Neural cell (in vitro differentiated cells): ENCODE data around the gene GNAT2. TPM values are rescaled to one million over a fixed set of nuclear protein-coding genes. Genes with fewer than 3 reads are reported as not detected.

Source experiments
- H2AFZ ChIP-seq: fragments of 200-600, 300-800 bp; sonication (generic), shearing (Covaris generic); 2 replicates; pipeline ENCODE4 v1.6.0; 2014; ENCODE audit warnings: low read depth, mild to moderate bottlenecking, antibody characterized with exemption, low read length, moderate library complexity
- H3F3A ChIP-seq: fragments of 200-600 bp; shearing (Covaris generic); 2 replicates; pipeline ENCODE4 v1.6.1; 2016; ENCODE audit warnings: mild to moderate bottlenecking, moderate library complexity, mixed read lengths, antibody characterized with exemption, low read length; ENCODE audit not compliant: insufficient read depth, poor library complexity, severe bottlenecking
- H3K27ac ChIP-seq: fragments of 200-600, 300-800 bp; sonication (generic), shearing (Covaris generic); 2 replicates; pipeline ENCODE4 v1.5.1; 2014; ENCODE audit warnings: mild to moderate bottlenecking, low read length, moderate library complexity
- H3K27me3 ChIP-seq: fragments of 300-800, 200-600 bp; sonication (generic), shearing (Covaris generic); 2 replicates; pipeline ENCODE4 v1.6.0; 2014; ENCODE audit warnings: mild to moderate bottlenecking, low read depth, low read length, moderate library complexity; ENCODE audit not compliant: insufficient read depth
- H3K36me3 ChIP-seq: fragments of 300-800, 200-600 bp; sonication (generic), shearing (Covaris generic); 2 replicates; pipeline ENCODE4 v1.5.1; 2014; ENCODE audit warnings: mild to moderate bottlenecking, antibody characterized with exemption, low read length, moderate library complexity; ENCODE audit not compliant: insufficient read depth
- H3K4me2 ChIP-seq: fragments of 300-800, 200-600 bp; sonication (generic), shearing (Covaris generic); 2 replicates; pipeline ENCODE4 v1.6.0; 2014; ENCODE audit warnings: mild to moderate bottlenecking, low read length
- H3K4me3 ChIP-seq: fragments of 300-800, 200-600 bp; sonication (generic), shearing (Covaris generic); 2 replicates; pipeline ENCODE4 v1.5.1; 2014; ENCODE audit warnings: mild to moderate bottlenecking, low read length, moderate library complexity
- H3K79me2 ChIP-seq: fragments of 200-600 bp; shearing (Covaris generic); replicated peaks from 2 replicates; pipeline ENCODE4 v1.6.0; 2014; ENCODE audit warnings: mild to moderate bottlenecking, low read length, moderate library complexity; ENCODE audit not compliant: insufficient read depth
- H3K9ac ChIP-seq: fragments of 300-800, 200-600 bp; sonication (generic), shearing (Covaris generic); 2 replicates; pipeline ENCODE4 v1.6.1; 2016; ENCODE audit warnings: mild to moderate bottlenecking, low read length, mixed read lengths
- H3K9me2 ChIP-seq: fragments of 200-600 bp; shearing (Covaris generic); 2 replicates; pipeline ENCODE4 v1.6.1; 2016; ENCODE audit warnings: mild to moderate bottlenecking, low read length, mixed read lengths; ENCODE audit not compliant: insufficient read depth
- H3K9me3 ChIP-seq: fragments of 200-600, 300-800 bp; sonication (generic), shearing (Covaris generic); 2 replicates; pipeline ENCODE4 v1.6.1; 2016; ENCODE audit warnings: mild to moderate bottlenecking, mixed run types, low read length, moderate library complexity, mixed read lengths
- H4K20me1 ChIP-seq: fragments of 200-600 bp; shearing (Covaris generic); 2 replicates; pipeline ENCODE4 v1.6.1; 2016; ENCODE audit warnings: mild to moderate bottlenecking, mixed run types; ENCODE audit not compliant: insufficient read depth
- EP300 ChIP-seq: fragments of 450-650 bp; conservative IDR thresholded peaks from 2 replicates; pipeline ENCODE4 v1.6.1; 2014; ENCODE audit warnings: antibody characterized with exemption, mild to moderate bottlenecking, moderate library complexity; ENCODE audit not compliant: poor library complexity, severe bottlenecking
- EZH2 ChIP-seq: fragments of 200-600, 300-800 bp; shearing (Covaris generic), sonication (generic); IDR thresholded peaks from 2 replicates; pipeline ENCODE4 v1.6.1; 2014; ENCODE audit warnings: antibody characterized with exemption, low read length, borderline replicate concordance, mild to moderate bottlenecking; ENCODE audit not compliant: insufficient read depth, poor library complexity, severe bottlenecking
- MXI1 ChIP-seq: fragments of 450-650 bp; conservative IDR thresholded peaks from 2 replicates; pipeline ENCODE4 v1.6.1; 2014; ENCODE audit warnings: antibody characterized with exemption, mild to moderate bottlenecking; ENCODE audit not compliant: poor library complexity, severe bottlenecking
- POLR2AphosphoS5 ChIP-seq: IDR thresholded peaks from 2 replicates; pipeline ENCODE4 v1.6.1; 2012
- RAD21 ChIP-seq: fragments of 450-650 bp; conservative IDR thresholded peaks from 2 replicates; pipeline ENCODE4 v1.6.1; 2014; ENCODE audit warnings: antibody characterized with exemption, mild to moderate bottlenecking, moderate library complexity
- SMC3 ChIP-seq: fragments of 450-650 bp; conservative IDR thresholded peaks from 2 replicates; pipeline ENCODE4 v1.6.1; 2014; ENCODE audit warnings: antibody characterized with exemption, mild to moderate bottlenecking, moderate library complexity; ENCODE audit not compliant: poor library complexity
- TAF1 ChIP-seq: IDR thresholded peaks from 2 replicates; pipeline ENCODE4 v1.6.1; 2012; ENCODE audit warnings: low read depth
- polyA plus RNA-seq: library from polyadenylated mRNA; depleted of rRNA; stranded (reverse); fragments of >200 nt; gene quantifications from 2 replicates; pipeline ENCODE4 v1.2.3, GENCODE V29; 2014
- TF ChIP-seq, protein P1 (sequence below): fragments of 450-650 bp; IDR thresholded peaks from 2 replicates; pipeline ENCODE4 v1.5.1; 2014; ENCODE audit warnings: antibody characterized with exemption, mild to moderate bottlenecking, moderate library complexity; ENCODE audit not compliant: poor library complexity, severe bottlenecking
- TF ChIP-seq, protein P2 (sequence below): IDR thresholded peaks from 2 replicates; pipeline ENCODE4 v1.6.1; 2012; ENCODE audit warnings: borderline replicate concordance

Gene GNAT2
- polyA plus RNA-seq, 1 donor from 2014 or later: 1.5 TPM

DNA sequence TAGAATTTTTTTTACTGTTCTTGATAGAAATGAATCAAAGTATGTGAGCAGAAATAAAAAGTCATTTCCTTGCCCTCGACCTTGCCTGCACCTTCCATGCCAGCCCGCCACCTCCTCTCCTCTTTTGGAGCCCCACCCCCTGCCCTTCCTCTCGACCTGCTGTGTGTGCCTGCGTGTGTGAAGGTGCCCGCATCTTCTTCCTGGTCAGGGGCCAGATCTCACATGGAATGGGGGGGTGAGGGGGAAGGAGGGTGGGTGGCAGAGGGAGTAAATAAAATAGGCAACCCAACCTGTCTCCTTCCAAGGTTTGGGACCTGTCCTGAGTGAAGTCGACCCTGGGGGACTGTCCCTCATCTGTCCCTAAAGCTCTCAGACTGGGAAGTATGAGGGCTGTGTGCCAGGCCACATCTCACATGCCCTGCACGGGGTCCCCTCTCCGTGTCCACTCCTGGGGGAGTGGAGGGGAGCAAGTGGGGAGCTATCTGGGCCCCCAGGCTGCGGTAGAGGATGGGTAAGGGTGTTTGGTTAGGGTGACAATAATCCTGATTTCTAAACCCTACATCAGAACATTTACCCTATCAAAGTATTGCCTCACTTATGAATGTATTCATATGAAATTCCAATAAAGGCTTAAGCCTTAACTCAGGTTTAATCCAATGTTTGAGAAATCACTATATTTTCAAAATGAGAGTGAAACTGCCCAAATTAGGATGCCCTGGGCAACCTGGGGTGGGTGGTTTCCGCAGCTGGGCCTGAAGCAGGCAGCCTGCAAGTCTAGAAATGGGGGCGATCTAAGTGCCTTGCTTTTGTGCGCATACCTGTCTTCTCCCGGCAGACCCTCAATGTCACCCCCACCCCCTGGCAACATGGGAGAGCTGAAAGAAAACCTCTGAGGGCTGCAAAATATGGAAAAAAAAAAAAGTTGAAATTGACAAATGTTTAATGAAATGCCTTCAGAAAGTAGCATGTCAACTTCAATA is 15.6 kb upstream of the GNAT2 start:
- no peak for TF ChIP-seq RAD21
- TF ChIP-seq, protein P1, sequence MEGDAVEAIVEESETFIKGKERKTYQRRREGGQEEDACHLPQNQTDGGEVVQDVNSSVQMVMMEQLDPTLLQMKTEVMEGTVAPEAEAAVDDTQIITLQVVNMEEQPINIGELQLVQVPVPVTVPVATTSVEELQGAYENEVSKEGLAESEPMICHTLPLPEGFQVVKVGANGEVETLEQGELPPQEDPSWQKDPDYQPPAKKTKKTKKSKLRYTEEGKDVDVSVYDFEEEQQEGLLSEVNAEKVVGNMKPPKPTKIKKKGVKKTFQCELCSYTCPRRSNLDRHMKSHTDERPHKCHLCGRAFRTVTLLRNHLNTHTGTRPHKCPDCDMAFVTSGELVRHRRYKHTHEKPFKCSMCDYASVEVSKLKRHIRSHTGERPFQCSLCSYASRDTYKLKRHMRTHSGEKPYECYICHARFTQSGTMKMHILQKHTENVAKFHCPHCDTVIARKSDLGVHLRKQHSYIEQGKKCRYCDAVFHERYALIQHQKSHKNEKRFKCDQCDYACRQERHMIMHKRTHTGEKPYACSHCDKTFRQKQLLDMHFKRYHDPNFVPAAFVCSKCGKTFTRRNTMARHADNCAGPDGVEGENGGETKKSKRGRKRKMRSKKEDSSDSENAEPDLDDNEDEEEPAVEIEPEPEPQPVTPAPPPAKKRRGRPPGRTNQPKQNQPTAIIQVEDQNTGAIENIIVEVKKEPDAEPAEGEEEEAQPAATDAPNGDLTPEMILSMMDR: no peak
- TF ChIP-seq MXI1: no peak
- TF ChIP-seq, protein P2, sequence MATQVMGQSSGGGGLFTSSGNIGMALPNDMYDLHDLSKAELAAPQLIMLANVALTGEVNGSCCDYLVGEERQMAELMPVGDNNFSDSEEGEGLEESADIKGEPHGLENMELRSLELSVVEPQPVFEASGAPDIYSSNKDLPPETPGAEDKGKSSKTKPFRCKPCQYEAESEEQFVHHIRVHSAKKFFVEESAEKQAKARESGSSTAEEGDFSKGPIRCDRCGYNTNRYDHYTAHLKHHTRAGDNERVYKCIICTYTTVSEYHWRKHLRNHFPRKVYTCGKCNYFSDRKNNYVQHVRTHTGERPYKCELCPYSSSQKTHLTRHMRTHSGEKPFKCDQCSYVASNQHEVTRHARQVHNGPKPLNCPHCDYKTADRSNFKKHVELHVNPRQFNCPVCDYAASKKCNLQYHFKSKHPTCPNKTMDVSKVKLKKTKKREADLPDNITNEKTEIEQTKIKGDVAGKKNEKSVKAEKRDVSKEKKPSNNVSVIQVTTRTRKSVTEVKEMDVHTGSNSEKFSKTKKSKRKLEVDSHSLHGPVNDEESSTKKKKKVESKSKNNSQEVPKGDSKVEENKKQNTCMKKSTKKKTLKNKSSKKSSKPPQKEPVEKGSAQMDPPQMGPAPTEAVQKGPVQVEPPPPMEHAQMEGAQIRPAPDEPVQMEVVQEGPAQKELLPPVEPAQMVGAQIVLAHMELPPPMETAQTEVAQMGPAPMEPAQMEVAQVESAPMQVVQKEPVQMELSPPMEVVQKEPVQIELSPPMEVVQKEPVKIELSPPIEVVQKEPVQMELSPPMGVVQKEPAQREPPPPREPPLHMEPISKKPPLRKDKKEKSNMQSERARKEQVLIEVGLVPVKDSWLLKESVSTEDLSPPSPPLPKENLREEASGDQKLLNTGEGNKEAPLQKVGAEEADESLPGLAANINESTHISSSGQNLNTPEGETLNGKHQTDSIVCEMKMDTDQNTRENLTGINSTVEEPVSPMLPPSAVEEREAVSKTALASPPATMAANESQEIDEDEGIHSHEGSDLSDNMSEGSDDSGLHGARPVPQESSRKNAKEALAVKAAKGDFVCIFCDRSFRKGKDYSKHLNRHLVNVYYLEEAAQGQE: no peak
- TF ChIP-seq EP300: no peak
- no peak for TF ChIP-seq POLR2AphosphoS5
- no peak for TF ChIP-seq EZH2
- no peak for TF ChIP-seq SMC3
- no peak for TF ChIP-seq TAF1
- Histone ChIP-seq H2AFZ (no peak overlapping the region), H3K9me2 (no peaks in the 10 kb centered on the region), H3K27me3 (no peaks in the 10 kb centered on the region), H3K4me3 (no peak overlapping the region), H3F3A (no peaks in the 10 kb centered on the region), H3K36me3 (no peaks in the 10 kb centered on the region), H4K20me1 (no peaks in the 10 kb centered on the region), H3K9ac (no peak overlapping the region), H3K27ac (no peak overlapping the region), H3K9me3 (no peaks in the 10 kb centered on the region), H3K4me2 (no peak overlapping the region), H3K79me2 (no peaks in the 10 kb centered on the region)

GRCh38 chr1:109634292-109634691 is 14.9 kb upstream of the GNAT2 start:
- Histone ChIP-seq H3F3A (no peaks in the 10 kb centered on the region), H3K9me3 (no peaks in the 10 kb centered on the region), H3K4me2 (no peak overlapping the region), H3K9ac (no peak overlapping the region), H2AFZ (no peak overlapping the region), H3K79me2 (no peaks in the 10 kb centered on the region), H3K9me2 (no peaks in the 10 kb centered on the region), H3K36me3 (no peaks in the 10 kb centered on the region), H3K4me3 (no peak overlapping the region), H3K27ac (no peak overlapping the region), H4K20me1 (no peaks in the 10 kb centered on the region), H3K27me3 (no peaks in the 10 kb centered on the region)
- TF ChIP-seq, protein P2: no peak
- TF ChIP-seq EZH2 (no peak), TAF1 (no peak), RAD21 (no peak), MXI1 (no peak), EP300 (no peak), POLR2AphosphoS5 (no peak), SMC3 (no peak)
- TF ChIP-seq, protein P1: no peak
